Prostate gland (tissue), 2 donors: ENCODE measurements around the gene WFS1.

ENCODE experiments used
- CTCF ChIP-seq, 4 experiments: fragments of 200-600 bp in 2 of 4; fragments of 450-650 bp in 2 of 4; sonication (generic) in 2 of 4; IDR thresholded peaks; 1 replicate in 3 of 4; 2 replicates in 1 of 4; pipeline ENCODE4 v1.5.1; 2016 to 2019; ENCODE audit warnings: antibody characterized with exemption in 4 of 4, mild to moderate bottlenecking in 2 of 4, moderate library complexity in 2 of 4
- POLR2A ChIP-seq: fragments of 450-650 bp; IDR thresholded peaks from one replicate; pipeline ENCODE4 v1.6.1; 2016; ENCODE audit warnings: antibody characterized with exemption, mild to moderate bottlenecking
- POLR2AphosphoS5 ChIP-seq: sonication (generic); formaldehyde crosslinking; IDR thresholded peaks from one replicate; pipeline ENCODE4 v1.6.1; 2017; ENCODE audit warnings: antibody characterized with exemption

- TF ChIP-seq CTCF (IDR thresholded peaks at IDR 0.05) (no peak), POLR2AphosphoS5 (no peak), POLR2A (no peak)
Measured at GRCh38 chr4:6268650-6269615, 717 bp upstream of the WFS1 start.
